ENCODE data around the gene ZNF407.

ZNF407 gene

DNA sequence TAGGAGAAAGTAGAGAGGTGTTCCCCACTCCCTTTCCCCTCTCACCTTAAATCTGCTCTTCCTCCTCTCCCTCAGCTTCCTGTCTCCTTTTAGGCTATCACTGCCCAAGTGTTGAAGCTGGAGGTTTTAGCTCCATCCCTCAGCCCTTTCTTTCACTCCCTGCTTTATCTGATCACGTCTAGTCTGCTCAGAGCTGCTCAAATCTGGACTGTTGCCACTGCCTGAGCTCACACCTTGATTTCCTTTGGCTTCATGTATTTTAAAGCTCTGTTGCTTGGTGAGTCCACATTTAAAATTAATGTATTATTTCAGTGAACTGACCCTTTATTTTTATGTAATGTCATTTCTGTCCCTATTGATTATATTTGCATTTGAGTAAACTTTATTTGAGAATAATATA lies 374.7 kb downstream of the ZNF407 start:
- Histone ChIP-seq H3K4me1 (peaks cover 0 to 25% (median 0%) of the 10 kb centered on the region in 10 experiments; a peak in 5 of 20 replicates), H3K27ac (peak overlapping the region in 3 of 11 experiments; percentile 58 to 80 (median 72); a peak in 6 of 22 replicates), H4K20me1 (no peaks in the 10 kb centered on the region), H3K9ac (peak overlapping the region in 1 of 11 experiments; percentile 33; a peak in 1 of 22 replicates), H3K36me3 (peaks cover 0 to 21% (median 5%) of the 10 kb centered on the region in 11 experiments; a peak in 11 of 22 replicates), H3K4me3 (no peak overlapping the region), H3K27me3 (no peaks in the 10 kb centered on the region), H3K4me2 (peak overlapping the region in 2 of 11 experiments; percentile 64 to 66; a peak in 5 of 22 replicates), H3K9me3 (replicated peaks in 1 of 11) (peaks cover 0 to 9% (median 0%) of the 10 kb centered on the region in 11 experiments; a peak in 1 of 22 replicates)
- no peak for TF ChIP-seq Cebpa-rat (IDR thresholded peaks at IDR 0.05)

GRCh38 chr18:74975001-74975400 lies 377.3 kb downstream of the ZNF407 start:
- Histone ChIP-seq H3K9ac (no peak overlapping the region), H3K4me2 (no peak overlapping the region), H3K36me3 (peaks cover 0 to 28% (median 11%) of the 10 kb centered on the region in 11 experiments; a peak in 12 of 22 replicates), H3K9me3 (replicated peaks in 1 of 11) (no peaks in the 10 kb centered on the region; a peak in 1 of 22 replicates), H3K27ac (no peak overlapping the region), H3K4me3 (no peak overlapping the region), H3K4me1 (peaks cover 0 to 25% (median 0%) of the 10 kb centered on the region in 10 experiments; a peak in 5 of 20 replicates), H3K27me3 (no peaks in the 10 kb centered on the region), H4K20me1 (no peaks in the 10 kb centered on the region)
- TF ChIP-seq Cebpa-rat (IDR thresholded peaks at IDR 0.05): no peak

DNA sequence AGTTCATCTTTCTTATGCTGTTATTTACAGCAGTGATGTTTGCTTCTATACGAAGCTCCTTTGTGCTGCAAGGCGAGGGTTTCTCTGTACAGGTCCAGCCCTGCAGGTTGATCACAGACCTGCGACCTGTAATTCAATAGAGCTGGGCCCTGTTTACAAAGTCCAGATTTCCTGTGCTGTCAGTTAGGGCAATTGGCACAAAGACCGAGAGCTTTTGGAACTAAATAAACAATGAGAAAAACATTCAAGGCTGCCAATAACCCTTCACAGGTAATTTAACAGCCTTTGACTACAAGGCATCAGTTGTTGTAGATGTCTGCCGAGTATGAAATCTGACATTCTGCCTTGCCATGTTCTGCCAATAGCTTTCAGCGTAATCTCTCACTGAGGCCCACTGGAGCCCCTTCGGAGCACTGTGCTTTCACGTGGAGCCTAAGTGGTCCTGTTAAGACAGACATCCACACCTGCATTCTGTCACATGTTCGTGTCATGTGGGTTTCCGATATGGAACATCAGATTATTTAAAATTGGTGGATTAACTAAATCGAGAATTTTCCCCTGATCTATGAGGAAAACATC lies 378.8 kb downstream of the ZNF407 start:
- H3K36me3 ChIP-seq: peaks cover 0 to 42% (median 20%) of the 10 kb centered on the region in 11 experiments; a peak in 16 of 22 replicates
- H3K9ac ChIP-seq: no peak overlapping the region
- peaks cover 0 to 15% (median 0%) of the 10 kb centered on the region in 10 experiments; a peak in 5 of 20 replicates for H3K4me1 ChIP-seq
- no peak overlapping the region for H3K27ac ChIP-seq
- H3K4me3 ChIP-seq: no peak overlapping the region
- no peaks in the 10 kb centered on the region for H4K20me1 ChIP-seq
- no peak for TF ChIP-seq Cebpa-rat (IDR thresholded peaks at IDR 0.05)
- H3K27me3 ChIP-seq: no peaks in the 10 kb centered on the region
- no peak overlapping the region for H3K4me2 ChIP-seq
- no peaks in the 10 kb centered on the region; a peak in 1 of 22 replicates for H3K9me3 ChIP-seq (replicated peaks in 1 of 11)

DNA sequence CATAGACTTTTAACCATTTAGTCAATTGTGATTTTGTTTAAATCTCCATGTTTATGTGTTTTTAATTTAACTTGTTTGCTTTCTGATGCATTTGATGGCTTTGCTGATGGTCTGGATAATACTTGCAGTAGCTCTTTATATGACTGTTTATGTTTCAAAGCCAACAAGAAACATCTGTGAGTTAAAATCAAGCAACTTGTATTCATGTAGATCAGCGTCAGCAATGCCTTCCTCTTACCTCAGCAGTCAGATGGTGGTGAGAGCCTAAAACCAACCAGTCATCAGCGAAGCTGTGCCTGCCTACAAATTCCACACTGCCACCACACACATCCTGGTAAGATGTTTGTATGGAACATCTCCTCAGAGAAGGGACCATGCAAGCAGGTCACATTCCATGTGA lies 379.4 kb downstream of the ZNF407 start:
- Histone ChIP-seq H3K4me1 (peaks cover 0 to 9% (median 0%) of the 10 kb centered on the region in 10 experiments; a peak in 5 of 20 replicates), H3K27me3 (no peaks in the 10 kb centered on the region), H3K9ac (no peak overlapping the region), H3K9me3 (replicated peaks in 1 of 11) (no peaks in the 10 kb centered on the region), H4K20me1 (no peaks in the 10 kb centered on the region), H3K4me3 (no peak overlapping the region), H3K27ac (no peak overlapping the region), H3K36me3 (peaks cover 0 to 49% (median 22%) of the 10 kb centered on the region in 11 experiments; a peak in 16 of 22 replicates), H3K4me2 (no peak overlapping the region)
- no peak for TF ChIP-seq Cebpa-rat (IDR thresholded peaks at IDR 0.05)

DNA sequence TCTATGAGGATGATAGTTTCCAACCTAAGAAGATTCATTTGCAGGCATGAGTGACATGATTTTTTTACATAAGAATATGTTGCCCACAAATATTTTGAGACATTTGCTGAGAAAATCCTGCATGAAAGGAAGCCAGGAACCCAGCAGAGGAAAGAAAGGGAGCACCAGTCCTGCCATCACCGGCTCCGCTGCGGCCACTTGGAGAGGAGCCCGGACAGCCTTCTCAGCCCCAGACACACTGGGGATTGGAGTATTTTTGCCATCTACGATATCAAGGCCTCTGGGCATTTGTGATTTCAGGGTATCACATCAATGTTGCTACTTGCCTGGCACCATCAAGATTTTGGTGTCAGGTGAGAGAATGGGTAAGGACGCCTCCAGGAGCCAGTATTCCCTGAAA lies 383.0 kb downstream of the ZNF407 start:
- peaks cover 0 to 30% (median 0%) of the 10 kb centered on the region in 10 experiments; a peak in 4 of 20 replicates for H3K4me1 ChIP-seq
- no peaks in the 10 kb centered on the region; a peak in 1 of 22 replicates for H4K20me1 ChIP-seq
- H3K27ac ChIP-seq: no peak overlapping the region
- no peaks in the 10 kb centered on the region for H3K27me3 ChIP-seq
- TF ChIP-seq Cebpa-rat (IDR thresholded peaks at IDR 0.05): no peak
- H3K9ac ChIP-seq: no peak overlapping the region
- peaks cover 0 to 45% (median 18%) of the 10 kb centered on the region in 11 experiments; a peak in 16 of 22 replicates for H3K36me3 ChIP-seq
- no peak overlapping the region for H3K4me2 ChIP-seq
- H3K9me3 ChIP-seq (replicated peaks in 1 of 11): no peaks in the 10 kb centered on the region
- no peak overlapping the region for H3K4me3 ChIP-seq

DNA sequence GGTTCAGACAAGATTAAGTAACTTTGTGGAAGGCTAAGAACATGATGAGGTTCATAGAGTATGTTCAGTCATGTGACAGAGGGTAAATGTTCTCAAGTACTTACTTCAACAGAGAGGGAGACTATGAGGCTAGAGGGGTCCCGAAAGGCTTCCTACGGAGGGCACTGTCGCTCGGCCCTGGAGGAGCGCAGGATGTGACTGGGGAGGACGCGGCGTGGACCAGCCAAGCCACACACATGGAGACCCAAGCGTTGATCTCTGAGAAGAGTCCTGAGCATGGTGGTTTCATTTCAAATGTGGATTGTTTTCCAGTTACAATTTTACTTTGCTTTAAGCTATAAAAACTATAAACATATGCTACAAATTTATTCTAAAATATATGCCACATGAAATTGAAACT lies 383.8 kb downstream of the ZNF407 start:
- Histone ChIP-seq H3K27me3 (no peaks in the 10 kb centered on the region), H3K36me3 (peaks cover 0 to 45% (median 18%) of the 10 kb centered on the region in 11 experiments; a peak in 16 of 22 replicates), H3K9me3 (replicated peaks in 1 of 11) (no peaks in the 10 kb centered on the region), H4K20me1 (no peaks in the 10 kb centered on the region; a peak in 1 of 22 replicates), H3K9ac (no peak overlapping the region), H3K27ac (no peak overlapping the region), H3K4me1 (peaks cover 0 to 32% (median 0%) of the 10 kb centered on the region in 10 experiments; a peak in 4 of 20 replicates), H3K4me2 (no peak overlapping the region), H3K4me3 (no peak overlapping the region)
- no peak for TF ChIP-seq Cebpa-rat (IDR thresholded peaks at IDR 0.05)

GRCh38 chr18:74982946-74983635 lies 385.4 kb downstream of the ZNF407 start:
- Histone ChIP-seq H3K4me1 (peaks cover 0 to 32% (median 0%) of the 10 kb centered on the region in 10 experiments; a peak in 4 of 20 replicates), H3K27ac (peak overlapping the region in 3 of 11 experiments; percentile 60 to 94 (median 90); a peak in 6 of 22 replicates), H3K9me3 (replicated peaks in 1 of 11) (no peaks in the 10 kb centered on the region), H3K9ac (peak overlapping the region in 2 of 11 experiments; percentile 72 to 82; a peak in 3 of 22 replicates), H4K20me1 (no peaks in the 10 kb centered on the region; a peak in 1 of 22 replicates), H3K36me3 (peaks cover 0 to 33% (median 11%) of the 10 kb centered on the region in 11 experiments; a peak in 14 of 22 replicates), H3K27me3 (no peaks in the 10 kb centered on the region), H3K4me2 (peak overlapping the region in 2 of 11 experiments; percentile 59 to 75; a peak in 4 of 22 replicates), H3K4me3 (no peak overlapping the region)
- TF ChIP-seq Cebpa-rat (IDR thresholded peaks at IDR 0.05): 0 out of 22 replicates have a peak, but pooled peaks of 2 of the 11 experiments have one; percentile 15 to 19

DNA sequence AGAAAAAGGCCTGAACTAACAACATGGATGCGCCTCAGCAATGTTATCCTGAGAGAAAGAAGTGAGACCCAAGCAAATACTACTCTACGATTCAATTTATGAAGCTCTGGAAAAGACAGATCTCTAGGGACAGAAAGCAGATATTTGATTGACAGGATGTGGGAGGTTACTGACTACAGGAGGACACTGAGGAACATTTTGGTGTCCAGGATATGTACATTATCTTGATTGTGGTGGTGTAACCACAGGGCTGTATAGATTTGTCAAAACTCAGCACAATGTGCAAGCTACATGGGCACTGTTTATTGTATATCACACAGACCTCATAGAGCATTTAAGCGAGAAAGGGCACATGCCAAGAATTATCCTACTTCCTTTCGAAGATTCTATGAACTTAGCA lies 391.5 kb downstream of the ZNF407 start:
- H4K20me1 ChIP-seq: no peaks in the 10 kb centered on the region

More for the DNA sequence above, 391.5 kb downstream of the ZNF407 start:
- Histone ChIP-seq H3K4me2 (peak overlapping the region in 4 of 11 experiments; percentile 77 to 85 (median 80); a peak in 8 of 22 replicates), H3K27ac (peak overlapping the region in 4 of 11 experiments; percentile 77 to 79 (median 78); a peak in 5 of 22 replicates), H3K9me3 (replicated peaks in 1 of 11) (no peaks in the 10 kb centered on the region), H3K4me3 (no peak overlapping the region), H3K27me3 (no peaks in the 10 kb centered on the region), H3K36me3 (0 out of 22 replicates have a peak, but pooled peaks cover 0 to 3% (median 0%) of the 10 kb centered on the region in 11 experiments), H3K4me1 (peaks cover 0 to 67% (median 24%) of the 10 kb centered on the region in 10 experiments; a peak in 13 of 20 replicates), H3K9ac (no peak overlapping the region)
- TF ChIP-seq Cebpa-rat (IDR thresholded peaks at IDR 0.05): no peak

All from BLaER1 treated with 17β-estradiol and CSF1 and Interleukin-3, amounts not matched to agents 10 nM and 100 nM (cell line).